Glutamatergic neuron (in vitro differentiated cells): Measurements from ENCODE around the gene PLXND1. TPM values are rescaled to one million over a fixed set of nuclear protein-coding genes. Genes with fewer than 3 reads are reported as not detected.

ENCODE experiments used
- DNase-seq: peaks from one replicate; pipeline ENCODE4 v3.0.0; 2022
- H3K27ac Mint-ChIP-seq: one replicate; pipeline ENCODE4 v1.8.0; 2020; ENCODE audit warnings: mild to moderate bottlenecking, mixed read lengths, inconsistent platforms; ENCODE audit not compliant: unreplicated experiment
- H3K27me3 Mint-ChIP-seq: one replicate; pipeline ENCODE4 v1.8.0; 2020; ENCODE audit warnings: mild to moderate bottlenecking, moderate library complexity, mixed read lengths, inconsistent platforms; ENCODE audit not compliant: unreplicated experiment
- H3K36me3 Mint-ChIP-seq: one replicate; pipeline ENCODE4 v1.8.0; 2020; ENCODE audit warnings: mild to moderate bottlenecking, mixed read lengths, inconsistent platforms; ENCODE audit not compliant: unreplicated experiment
- H3K4me1 Mint-ChIP-seq: one replicate; pipeline ENCODE4 v1.8.0; 2020; ENCODE audit warnings: mild to moderate bottlenecking, low read depth, mixed read lengths, inconsistent platforms; ENCODE audit not compliant: unreplicated experiment
- H3K4me3 Mint-ChIP-seq: one replicate; pipeline ENCODE4 v1.8.0; 2020; ENCODE audit warnings: mild to moderate bottlenecking, mixed read lengths, inconsistent platforms; ENCODE audit not compliant: unreplicated experiment
- H3K9me3 Mint-ChIP-seq: one replicate; pipeline ENCODE4 v1.8.0; 2020; ENCODE audit warnings: mild to moderate bottlenecking, moderate library complexity, mixed read lengths, inconsistent platforms; ENCODE audit not compliant: unreplicated experiment
- CTCF ChIP-seq: fragments of 200-600 bp; sonication (generic); IDR thresholded peaks from one replicate; pipeline ENCODE4 v1.5.0; 2021; ENCODE audit not compliant: partially characterized antibody, unreplicated experiment
- total RNA-seq: library from RNA; stranded (reverse); fragmentation: NEBNext Ultra II Directional; extraction: Animal tissue kit (Norgen Biotek cat#: 25700); gene quantifications from one replicate; pipeline ENCODE4 v1.2.1, GENCODE V29; 2021; ENCODE audit not compliant: unreplicated experiment

PLXND1 gene
- total RNA-seq, 1 donor from 2014 or later: 72.2 TPM

- Mint-ChIP-seq H3K4me3 (no peak overlapping the region), H3K27ac (no peak overlapping the region), H3K4me1 (peaks cover 5% of the 10 kb centered on the region), H3K27me3 (peaks cover 7% of the 10 kb centered on the region), H3K9me3 (peaks cover 4% of the 10 kb centered on the region), H3K36me3 (no peaks in the 10 kb centered on the region)
- no peak for TF ChIP-seq CTCF
- DNase-seq: no peak
These were observed 75.7 kb downstream of the PLXND1 start for GRCh38 chr3:129530821-129531220.

GRCh38 chr3:129530251-129530791 lies 76.2 kb downstream of the PLXND1 start:
- no peak for TF ChIP-seq CTCF
- Mint-ChIP-seq H3K4me3 (no peak overlapping the region), H3K4me1 (peaks cover 5% of the 10 kb centered on the region), H3K9me3 (peaks cover 4% of the 10 kb centered on the region), H3K27me3 (peaks cover 7% of the 10 kb centered on the region), H3K36me3 (no peaks in the 10 kb centered on the region), H3K27ac (no peak overlapping the region)
- no peak for DNase-seq

- Mint-ChIP-seq H3K4me3 (no peak overlapping the region), H3K27me3 (peaks cover 7% of the 10 kb centered on the region), H3K36me3 (no peaks in the 10 kb centered on the region), H3K9me3 (peaks cover 4% of the 10 kb centered on the region), H3K4me1 (peaks cover 5% of the 10 kb centered on the region), H3K27ac (no peak overlapping the region)
- TF ChIP-seq CTCF: no peak
- DNase-seq: no peak
These were observed 76.9 kb downstream of the PLXND1 start for GRCh38 chr3:129529436-129530210.

- Mint-ChIP-seq H3K9me3 (peaks cover 4% of the 10 kb centered on the region), H3K4me3 (no peak within 1 kb of the TSS), H3K4me1 (peaks cover 3% of the 10 kb centered on the region), H3K36me3 (no peaks in the 10 kb centered on the region), H3K27ac (no peak within 1 kb of the TSS), H3K27me3 (peaks cover 5% of the 10 kb centered on the region)
- TF ChIP-seq CTCF: no peak
- DNase-seq: no peak
These were observed 77.8 kb downstream of the PLXND1 start, which contains the start of gene RHO for GRCh38 chr3:129528589-129529100. Gene RHO, plus strand, starts transcription at chr3:129528639. Its CDS starts 95 bp downstream, at chr3:129528734.

GRCh38 chr3:129527262-129527661 lies 79.2 kb downstream of the PLXND1 start:
- no peak overlapping the region for H3K27ac Mint-ChIP-seq
- no peak for TF ChIP-seq CTCF
- DNase-seq: no peak

More at GRCh38 chr3:129527262-129527661, 79.2 kb downstream of the PLXND1 start:
- H3K4me3 Mint-ChIP-seq: no peak overlapping the region
- peaks cover 1% of the 10 kb centered on the region for H3K9me3 Mint-ChIP-seq
- peaks cover 5% of the 10 kb centered on the region for H3K4me1 Mint-ChIP-seq
- H3K36me3 Mint-ChIP-seq: no peaks in the 10 kb centered on the region
- peaks cover 7% of the 10 kb centered on the region for H3K27me3 Mint-ChIP-seq
